GM23338 (cell line): ENCODE measurements around the gene TMEM74B. TPM values are rescaled to one million over a fixed set of nuclear protein-coding genes. Genes with fewer than 3 reads are reported as not detected.

Experiments used
- ATAC-seq: fragments of 200-7000 bp; cut with Tn5 transposase; 3 replicates; pipeline ENCODE4 v1.9.1; 2020
- DNase-seq: peaks from one replicate; pipeline ENCODE4 v3.0.0-alpha.2; 2015; ENCODE audit warnings: low spot score
- H2AFZ ChIP-seq: fragments of 200-600 bp; sonication (generic); 2 replicates; pipeline ENCODE4 v1.8.0; 2016; ENCODE audit warnings: antibody characterized with exemption, mild to moderate bottlenecking, moderate library complexity
- H3F3A ChIP-seq: fragments of 200-600 bp; sonication (generic); replicated peaks from 2 replicates; pipeline ENCODE4 v1.8.0; 2017; ENCODE audit warnings: antibody characterized with exemption, mixed run types, low read depth
- H3K27ac ChIP-seq: fragments of 200-600 bp; sonication (generic); 2 replicates; pipeline ENCODE4 v1.6.1; 2016; ENCODE audit warnings: low read depth
- H3K27me3 ChIP-seq: fragments of 200-600 bp; sonication (generic); 2 replicates; pipeline ENCODE4 v1.8.0; 2016; ENCODE audit warnings: mild to moderate bottlenecking, mixed run types, moderate library complexity; ENCODE audit not compliant: insufficient read depth
- H3K36me3 ChIP-seq: fragments of 200-600 bp; sonication (generic); 2 replicates; pipeline ENCODE4 v1.8.0; 2016; ENCODE audit warnings: mild to moderate bottlenecking; ENCODE audit not compliant: insufficient read depth
- H3K4me1 ChIP-seq: fragments of 200-600 bp; sonication (generic); 2 replicates; pipeline ENCODE4 v1.8.0; 2016; ENCODE audit warnings: mild to moderate bottlenecking, moderate library complexity; ENCODE audit not compliant: insufficient read depth
- H3K4me2 ChIP-seq: fragments of 200-600 bp; sonication (generic); 2 replicates; pipeline ENCODE4 v1.7.1; 2017; ENCODE audit warnings: mixed run types
- H3K4me3 ChIP-seq: fragments of 200-600 bp; sonication (generic); 2 replicates; pipeline ENCODE4 v1.6.1; 2016; ENCODE audit warnings: mixed run types
- H3K79me2 ChIP-seq: fragments of 200-600 bp; sonication (generic); replicated peaks from 2 replicates; pipeline ENCODE4 v1.8.0; 2017; ENCODE audit warnings: mild to moderate bottlenecking; ENCODE audit not compliant: insufficient read depth
- H3K9me2 ChIP-seq: fragments of 200-600 bp; sonication (generic); 2 replicates; pipeline ENCODE4 v1.8.0; 2017; ENCODE audit not compliant: insufficient read depth
- H4K20me1 ChIP-seq: fragments of 200-600 bp; sonication (generic); replicated peaks from 2 replicates; pipeline ENCODE4 v1.8.0; 2017; ENCODE audit warnings: mild to moderate bottlenecking; ENCODE audit not compliant: insufficient read depth
- H3K27ac Mint-ChIP-seq: 2 replicates; pipeline ENCODE4 v1.8.0; 2020; ENCODE audit warnings: inconsistent platforms, mild to moderate bottlenecking, moderate library complexity, mixed read lengths
- H3K27me3 Mint-ChIP-seq: 3 replicates; pipeline ENCODE4 v1.8.0; 2022; ENCODE audit warnings: low read depth, mild to moderate bottlenecking, moderate library complexity, mixed read lengths, inconsistent platforms; ENCODE audit not compliant: insufficient read depth, poor library complexity
- H3K36me3 Mint-ChIP-seq: 3 replicates; pipeline ENCODE4 v1.8.0; 2021; ENCODE audit warnings: low read depth, mild to moderate bottlenecking, inconsistent platforms, moderate library complexity, mixed read lengths
- H3K4me1 Mint-ChIP-seq: 3 replicates; pipeline ENCODE4 v1.8.0; 2020; ENCODE audit warnings: mild to moderate bottlenecking, inconsistent platforms, mixed read lengths
- H3K4me3 Mint-ChIP-seq: 3 replicates; pipeline ENCODE4 v1.8.0; 2021; ENCODE audit warnings: moderate library complexity, mild to moderate bottlenecking, inconsistent platforms, mixed read lengths
- H3K9me3 Mint-ChIP-seq: 3 replicates; pipeline ENCODE4 v1.8.0; 2020; ENCODE audit warnings: moderate library complexity, mild to moderate bottlenecking, inconsistent platforms, mixed read lengths
- EZH2 ChIP-seq: fragments of 200-600 bp; sonication (generic); IDR thresholded peaks from one replicate; pipeline ENCODE4 v1.8.0; 2017; ENCODE audit warnings: antibody characterized with exemption, mild to moderate bottlenecking, low read depth; ENCODE audit not compliant: unreplicated experiment
- JUNB ChIP-seq: IDR thresholded peaks from one replicate; pipeline ENCODE4 v1.6.1; 2016; ENCODE audit warnings: antibody characterized with exemption; ENCODE audit not compliant: unreplicated experiment
- POLR2AphosphoS5 ChIP-seq: IDR thresholded peaks from 2 replicates; pipeline ENCODE4 v1.6.1; 2016; ENCODE audit warnings: antibody characterized with exemption, low read depth
- STAT1 ChIP-seq: IDR thresholded peaks from one replicate; pipeline ENCODE4 v1.6.1; 2016; ENCODE audit warnings: antibody characterized with exemption; ENCODE audit not compliant: unreplicated experiment
- ZNF114 ChIP-seq: fragments of 250-450 bp; sonication (Bioruptor Pico); IDR thresholded peaks from 2 replicates; pipeline ENCODE4 v1.5.0; 2020; ENCODE audit warnings: mild to moderate bottlenecking, moderate library complexity
- ZNF331 ChIP-seq: fragments of 250-450 bp; sonication (Bioruptor Pico); IDR thresholded peaks from 2 replicates; pipeline ENCODE4 v1.5.0; 2020; ENCODE audit warnings: low read depth, mild to moderate bottlenecking, moderate library complexity
- polyA plus RNA-seq: library from polyadenylated mRNA; unstranded; fragments of >200 nt; fragmentation: Nextera tagmentation; extraction: Ambion mirVana; gene quantifications from 2 replicates; pipeline ENCODE4 v1.2.1, GENCODE V29; 2016
- total RNA-seq: library from RNA; depleted of rRNA; stranded (reverse); fragments of >200 nt; shearing (Covaris generic); gene quantifications from 2 replicates; pipeline ENCODE4 v1.2.3, GENCODE V29; 2014
- TF ChIP-seq, protein P1 (sequence below): IDR thresholded peaks from 2 replicates; pipeline ENCODE4 v1.6.1; 2016; ENCODE audit warnings: antibody characterized with exemption
- TF ChIP-seq, protein P2 (sequence below), 2 experiments: fragments of 200-600 bp in 1 of 2; sonication (generic) in 1 of 2; conservative IDR thresholded peaks; 2 replicates each; pipeline versions ENCODE4 v1.5.1 to v1.6.1; 2016 to 2017; ENCODE audit warnings: antibody characterized with exemption in 2 of 2, low read depth in 2 of 2, mild to moderate bottlenecking in 2 of 2, moderate library complexity in 1 of 2
- TF ChIP-seq, protein P3 (sequence below): IDR thresholded peaks from one replicate; pipeline ENCODE4 v1.6.1; 2018; ENCODE audit warnings: antibody characterized with exemption; ENCODE audit not compliant: unreplicated experiment

TMEM74B gene
- total and polyA plus RNA-seq, 2 experiments from 2014 or later = 1.0 to 4.8 TPM

DNA sequence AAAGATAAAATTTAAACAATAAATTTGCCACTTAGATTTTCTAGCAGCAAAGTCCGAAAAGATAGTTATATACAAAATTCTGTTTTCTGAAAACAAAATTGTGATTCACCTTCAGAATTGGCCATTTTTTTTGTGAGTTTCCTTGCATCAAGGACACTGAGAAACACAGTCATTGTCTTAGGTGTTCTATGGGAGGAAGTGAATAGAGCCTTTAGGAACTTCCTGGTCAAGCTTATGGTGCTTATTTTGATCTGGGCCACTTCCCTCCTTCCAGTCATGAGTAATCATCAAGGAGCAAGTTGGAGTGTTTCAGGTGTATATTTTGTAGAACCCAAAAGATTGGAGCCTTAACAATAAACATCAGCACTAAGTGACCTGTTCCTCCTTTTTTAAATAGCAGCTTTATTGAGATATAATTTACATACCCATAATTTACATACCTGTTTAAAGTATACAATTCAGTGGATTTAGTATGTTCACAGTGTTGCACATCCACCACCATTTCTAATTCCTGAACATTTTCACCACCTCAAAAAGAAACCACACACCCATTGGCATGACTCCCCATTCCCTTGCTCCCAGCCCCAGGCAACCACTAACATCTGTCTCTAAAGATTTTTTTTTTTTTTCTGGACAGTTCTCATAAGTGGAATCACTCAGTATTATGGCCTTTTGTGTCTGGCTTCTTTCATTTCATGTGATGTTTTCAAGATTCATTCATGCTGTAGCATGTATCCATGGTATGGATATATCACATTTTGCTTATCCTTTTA lies 17.6 kb downstream of the TMEM74B start (continued):
- TF ChIP-seq, protein P1, sequence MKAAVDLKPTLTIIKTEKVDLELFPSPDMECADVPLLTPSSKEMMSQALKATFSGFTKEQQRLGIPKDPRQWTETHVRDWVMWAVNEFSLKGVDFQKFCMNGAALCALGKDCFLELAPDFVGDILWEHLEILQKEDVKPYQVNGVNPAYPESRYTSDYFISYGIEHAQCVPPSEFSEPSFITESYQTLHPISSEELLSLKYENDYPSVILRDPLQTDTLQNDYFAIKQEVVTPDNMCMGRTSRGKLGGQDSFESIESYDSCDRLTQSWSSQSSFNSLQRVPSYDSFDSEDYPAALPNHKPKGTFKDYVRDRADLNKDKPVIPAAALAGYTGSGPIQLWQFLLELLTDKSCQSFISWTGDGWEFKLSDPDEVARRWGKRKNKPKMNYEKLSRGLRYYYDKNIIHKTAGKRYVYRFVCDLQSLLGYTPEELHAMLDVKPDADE = no peak
- TF ChIP-seq EZH2 (no peak), JUNB (no peak), ZNF114 (CRISPR knock-in tag) (no peak)
- TF ChIP-seq, protein P2, sequence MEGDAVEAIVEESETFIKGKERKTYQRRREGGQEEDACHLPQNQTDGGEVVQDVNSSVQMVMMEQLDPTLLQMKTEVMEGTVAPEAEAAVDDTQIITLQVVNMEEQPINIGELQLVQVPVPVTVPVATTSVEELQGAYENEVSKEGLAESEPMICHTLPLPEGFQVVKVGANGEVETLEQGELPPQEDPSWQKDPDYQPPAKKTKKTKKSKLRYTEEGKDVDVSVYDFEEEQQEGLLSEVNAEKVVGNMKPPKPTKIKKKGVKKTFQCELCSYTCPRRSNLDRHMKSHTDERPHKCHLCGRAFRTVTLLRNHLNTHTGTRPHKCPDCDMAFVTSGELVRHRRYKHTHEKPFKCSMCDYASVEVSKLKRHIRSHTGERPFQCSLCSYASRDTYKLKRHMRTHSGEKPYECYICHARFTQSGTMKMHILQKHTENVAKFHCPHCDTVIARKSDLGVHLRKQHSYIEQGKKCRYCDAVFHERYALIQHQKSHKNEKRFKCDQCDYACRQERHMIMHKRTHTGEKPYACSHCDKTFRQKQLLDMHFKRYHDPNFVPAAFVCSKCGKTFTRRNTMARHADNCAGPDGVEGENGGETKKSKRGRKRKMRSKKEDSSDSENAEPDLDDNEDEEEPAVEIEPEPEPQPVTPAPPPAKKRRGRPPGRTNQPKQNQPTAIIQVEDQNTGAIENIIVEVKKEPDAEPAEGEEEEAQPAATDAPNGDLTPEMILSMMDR (conservative IDR thresholded peaks at IDR 0.05; ENCODE audit: low read depth in 2 of 2) = no peak
- TF ChIP-seq, protein P3, sequence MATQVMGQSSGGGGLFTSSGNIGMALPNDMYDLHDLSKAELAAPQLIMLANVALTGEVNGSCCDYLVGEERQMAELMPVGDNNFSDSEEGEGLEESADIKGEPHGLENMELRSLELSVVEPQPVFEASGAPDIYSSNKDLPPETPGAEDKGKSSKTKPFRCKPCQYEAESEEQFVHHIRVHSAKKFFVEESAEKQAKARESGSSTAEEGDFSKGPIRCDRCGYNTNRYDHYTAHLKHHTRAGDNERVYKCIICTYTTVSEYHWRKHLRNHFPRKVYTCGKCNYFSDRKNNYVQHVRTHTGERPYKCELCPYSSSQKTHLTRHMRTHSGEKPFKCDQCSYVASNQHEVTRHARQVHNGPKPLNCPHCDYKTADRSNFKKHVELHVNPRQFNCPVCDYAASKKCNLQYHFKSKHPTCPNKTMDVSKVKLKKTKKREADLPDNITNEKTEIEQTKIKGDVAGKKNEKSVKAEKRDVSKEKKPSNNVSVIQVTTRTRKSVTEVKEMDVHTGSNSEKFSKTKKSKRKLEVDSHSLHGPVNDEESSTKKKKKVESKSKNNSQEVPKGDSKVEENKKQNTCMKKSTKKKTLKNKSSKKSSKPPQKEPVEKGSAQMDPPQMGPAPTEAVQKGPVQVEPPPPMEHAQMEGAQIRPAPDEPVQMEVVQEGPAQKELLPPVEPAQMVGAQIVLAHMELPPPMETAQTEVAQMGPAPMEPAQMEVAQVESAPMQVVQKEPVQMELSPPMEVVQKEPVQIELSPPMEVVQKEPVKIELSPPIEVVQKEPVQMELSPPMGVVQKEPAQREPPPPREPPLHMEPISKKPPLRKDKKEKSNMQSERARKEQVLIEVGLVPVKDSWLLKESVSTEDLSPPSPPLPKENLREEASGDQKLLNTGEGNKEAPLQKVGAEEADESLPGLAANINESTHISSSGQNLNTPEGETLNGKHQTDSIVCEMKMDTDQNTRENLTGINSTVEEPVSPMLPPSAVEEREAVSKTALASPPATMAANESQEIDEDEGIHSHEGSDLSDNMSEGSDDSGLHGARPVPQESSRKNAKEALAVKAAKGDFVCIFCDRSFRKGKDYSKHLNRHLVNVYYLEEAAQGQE = no peak

DNA sequence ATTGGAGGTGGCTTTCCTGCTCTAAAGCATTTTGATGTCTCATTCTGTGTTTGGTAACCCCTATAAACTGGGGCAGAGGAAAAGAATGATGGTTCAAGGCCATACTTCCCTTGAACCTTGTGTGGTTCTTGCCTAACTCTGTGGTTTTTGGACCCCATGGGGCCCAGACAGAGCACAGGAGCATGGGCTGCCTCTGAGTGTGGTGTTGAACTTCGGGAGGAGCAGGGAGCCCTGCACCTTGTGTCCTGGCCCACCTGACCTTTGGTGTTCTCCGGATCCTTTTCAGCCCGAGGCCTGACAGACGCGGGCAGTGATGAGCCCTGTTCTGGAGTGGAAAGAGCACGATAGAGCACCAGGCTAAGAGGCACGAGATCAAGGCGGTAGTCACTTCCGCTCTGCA lies 18.8 kb downstream of the TMEM74B start:
- Histone ChIP-seq H4K20me1 (peaks cover 3% of the 10 kb centered on the region), H3K9me2 (no peaks in the 10 kb centered on the region), H3K27ac (no peak overlapping the region), H3K79me2 (no peaks in the 10 kb centered on the region), H3K4me2 (no peak overlapping the region), H3K4me3 (no peak overlapping the region), H3F3A (no peaks in the 10 kb centered on the region), H3K4me1 (no peaks in the 10 kb centered on the region), H3K27me3 (no peaks in the 10 kb centered on the region), H3K36me3 (peaks cover 19% of the 10 kb centered on the region), H2AFZ (no peak overlapping the region)
- no peaks in the 10 kb centered on the region for H3K9me3 Mint-ChIP-seq
- no peaks in the 10 kb centered on the region for H3K27me3 Mint-ChIP-seq
- no peak overlapping the region for H3K27ac Mint-ChIP-seq
- H3K4me1 Mint-ChIP-seq = no peaks in the 10 kb centered on the region
- DNase-seq = no peak
- no peak for ATAC-seq
- no peak overlapping the region for H3K4me3 Mint-ChIP-seq
- peaks cover 56% of the 10 kb centered on the region for H3K36me3 Mint-ChIP-seq
- TF ChIP-seq EZH2 (no peak), STAT1 (no peak), POLR2AphosphoS5 (no peak), ZNF331 (no peak), JUNB (no peak)
- TF ChIP-seq, protein P2 (conservative IDR thresholded peaks at IDR 0.05; ENCODE audit: low read depth in 2 of 2) = no peak
- TF ChIP-seq, protein P3 = no peak
- TF ChIP-seq, protein P1 = no peak
